Mononuclear cell (primary cell): ENCODE measurements around the gene GART. TPM values are rescaled to one million over a fixed set of nuclear protein-coding genes. Genes with fewer than 3 reads are reported as not detected.

Source experiments
- H3K27me3 ChIP-seq: 2 replicates; pipeline ENCODE4 v1.6.0; 2011; ENCODE audit warnings: low read length, control low read depth; ENCODE audit not compliant: insufficient read depth
- H3K4me1 ChIP-seq: 2 replicates; pipeline ENCODE4 v1.5.1; 2011; ENCODE audit warnings: mild to moderate bottlenecking, low read length, control low read depth; ENCODE audit not compliant: insufficient read depth
- H3K4me3 ChIP-seq: 2 replicates; pipeline ENCODE4 v1.5.1; 2011; ENCODE audit warnings: mild to moderate bottlenecking, low read length, moderate library complexity
- H3K9me3 ChIP-seq: 2 replicates; pipeline ENCODE4 v1.5.1; 2011; ENCODE audit warnings: low read depth, mild to moderate bottlenecking, control low read depth, low read length
- total RNA-seq: library from RNA; depleted of rRNA; stranded (reverse); fragments of >200 nt; gene quantifications from one replicate; pipeline ENCODE4 v1.2.3, GENCODE V29; 2012

The GART gene
- total RNA-seq, 1 donor: 25.5 TPM

GRCh38 chr21:33561373-33561772 is 19.5 kb upstream of the GART start:
- H3K27me3 ChIP-seq: no peaks in the 10 kb centered on the region
- no peaks in the 10 kb centered on the region for H3K9me3 ChIP-seq
- no peak overlapping the region for H3K4me3 ChIP-seq
- H3K4me1 ChIP-seq: no peaks in the 10 kb centered on the region

- no peaks in the 10 kb centered on the region for H3K4me1 ChIP-seq
- no peaks in the 10 kb centered on the region for H3K27me3 ChIP-seq
- H3K9me3 ChIP-seq: no peaks in the 10 kb centered on the region
- no peak overlapping the region for H3K4me3 ChIP-seq
Observed at GRCh38 chr21:33560965-33561364, 19.0 kb upstream of the GART start.

GRCh38 chr21:33559813-33560212 is 17.9 kb upstream of the GART start:
- Histone ChIP-seq H3K9me3 (no peaks in the 10 kb centered on the region), H3K4me1 (no peaks in the 10 kb centered on the region), H3K4me3 (no peak overlapping the region), H3K27me3 (no peaks in the 10 kb centered on the region)

GRCh38 chr21:33558777-33559421 is 17.0 kb upstream of the GART start:
- Histone ChIP-seq H3K4me1 (no peaks in the 10 kb centered on the region), H3K4me3 (no peak overlapping the region), H3K27me3 (no peaks in the 10 kb centered on the region), H3K9me3 (no peaks in the 10 kb centered on the region)

- no peaks in the 10 kb centered on the region for H3K9me3 ChIP-seq
- no peaks in the 10 kb centered on the region for H3K27me3 ChIP-seq
- H3K4me1 ChIP-seq: no peaks in the 10 kb centered on the region
- no peak overlapping the region for H3K4me3 ChIP-seq
Observed at GRCh38 chr21:33557447-33557846, 15.5 kb upstream of the GART start.

- Histone ChIP-seq H3K4me3 (no peak overlapping the region), H3K27me3 (no peaks in the 10 kb centered on the region), H3K4me1 (no peaks in the 10 kb centered on the region), H3K9me3 (no peaks in the 10 kb centered on the region)
Observed at GRCh38 chr21:33554982-33555344, 13.0 kb upstream of the GART start.

- H3K4me1 ChIP-seq: no peaks in the 10 kb centered on the region
Observed at GRCh38 chr21:33554236-33554981, 12.5 kb upstream of the GART start.

GRCh38 chr21:33552999-33553598 is 11.2 kb upstream of the GART start:
- no peaks in the 10 kb centered on the region for H3K9me3 ChIP-seq
- no peaks in the 10 kb centered on the region for H3K27me3 ChIP-seq
- no peak overlapping the region for H3K4me3 ChIP-seq
- H3K4me1 ChIP-seq: no peaks in the 10 kb centered on the region

More at GRCh38 chr21:33554236-33554981, 12.5 kb upstream of the GART start:
- Histone ChIP-seq H3K4me3 (no peak overlapping the region), H3K9me3 (no peaks in the 10 kb centered on the region), H3K27me3 (no peaks in the 10 kb centered on the region)

- H3K4me1 ChIP-seq: no peaks in the 10 kb centered on the region
- no peaks in the 10 kb centered on the region for H3K9me3 ChIP-seq
- H3K27me3 ChIP-seq: no peaks in the 10 kb centered on the region
- no peak overlapping the region for H3K4me3 ChIP-seq
Observed at GRCh38 chr21:33552093-33552998, 10.4 kb upstream of the GART start.

- no peaks in the 10 kb centered on the region for H3K27me3 ChIP-seq
- H3K9me3 ChIP-seq: no peaks in the 10 kb centered on the region
- no peak overlapping the region for H3K4me3 ChIP-seq
Observed at GRCh38 chr21:33551664-33552063, 9.7 kb upstream of the GART start.

GRCh38 chr21:33550772-33551660 is 9.1 kb upstream of the GART start:
- H3K9me3 ChIP-seq: no peaks in the 10 kb centered on the region
- H3K4me3 ChIP-seq: no peak overlapping the region
- H3K27me3 ChIP-seq: no peaks in the 10 kb centered on the region
- peaks cover 6% of the 10 kb centered on the region for H3K4me1 ChIP-seq

More at GRCh38 chr21:33551664-33552063, 9.7 kb upstream of the GART start:
- H3K4me1 ChIP-seq: no peaks in the 10 kb centered on the region

- peaks cover 11% of the 10 kb centered on the region for H3K4me1 ChIP-seq
- no peaks in the 10 kb centered on the region for H3K9me3 ChIP-seq
- no peaks in the 10 kb centered on the region for H3K27me3 ChIP-seq
- H3K4me3 ChIP-seq: no peak overlapping the region
Observed at GRCh38 chr21:33549848-33550771, 8.2 kb upstream of the GART start.

GRCh38 chr21:33546086-33546485 is 4.2 kb upstream of the GART start:
- no peak overlapping the region for H3K4me3 ChIP-seq
- no peaks in the 10 kb centered on the region for H3K9me3 ChIP-seq
- H3K27me3 ChIP-seq: no peaks in the 10 kb centered on the region
- peaks cover 25% of the 10 kb centered on the region for H3K4me1 ChIP-seq
